NB4 (cell line): Measurements from ENCODE around the gene MGMT.

ENCODE experiments used
- MYC ChIP-seq: IDR thresholded peaks from 2 replicates; pipeline ENCODE4 v1.6.1; 2011; ENCODE audit warnings: low read depth, low read length
- POLR2A ChIP-seq: IDR thresholded peaks from 2 replicates; pipeline ENCODE4 v1.6.1; 2011; ENCODE audit warnings: mild to moderate bottlenecking; ENCODE audit not compliant: insufficient read length; ENCODE audit errors: extremely low read depth
- TF ChIP-seq, protein P1 (sequence below): IDR thresholded peaks from one replicate; pipeline ENCODE4 v1.5.1; 2012; ENCODE audit warnings: low read depth, low read length

DNA sequence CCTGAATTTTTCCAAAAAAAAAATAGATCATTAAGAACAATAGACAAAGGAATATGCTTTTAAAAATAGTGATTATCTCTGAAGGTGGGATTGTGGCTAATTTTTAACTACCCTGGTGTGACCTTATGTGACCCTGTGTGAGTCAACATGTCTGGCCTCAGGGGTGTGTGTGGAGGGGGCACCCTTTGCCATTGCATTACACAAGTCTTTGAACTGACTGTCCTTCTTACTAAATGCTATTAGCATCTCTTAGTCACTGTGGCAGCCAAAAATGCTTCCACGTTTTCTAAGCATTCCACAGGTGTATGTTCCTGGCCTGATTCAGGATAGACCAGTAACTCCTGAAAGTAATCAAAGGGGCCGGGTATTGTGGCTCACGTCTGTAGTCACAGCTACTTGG is 175.4 kb downstream of the MGMT start:
- TF ChIP-seq POLR2A (no peak), MYC (no peak)
- TF ChIP-seq, protein P1, sequence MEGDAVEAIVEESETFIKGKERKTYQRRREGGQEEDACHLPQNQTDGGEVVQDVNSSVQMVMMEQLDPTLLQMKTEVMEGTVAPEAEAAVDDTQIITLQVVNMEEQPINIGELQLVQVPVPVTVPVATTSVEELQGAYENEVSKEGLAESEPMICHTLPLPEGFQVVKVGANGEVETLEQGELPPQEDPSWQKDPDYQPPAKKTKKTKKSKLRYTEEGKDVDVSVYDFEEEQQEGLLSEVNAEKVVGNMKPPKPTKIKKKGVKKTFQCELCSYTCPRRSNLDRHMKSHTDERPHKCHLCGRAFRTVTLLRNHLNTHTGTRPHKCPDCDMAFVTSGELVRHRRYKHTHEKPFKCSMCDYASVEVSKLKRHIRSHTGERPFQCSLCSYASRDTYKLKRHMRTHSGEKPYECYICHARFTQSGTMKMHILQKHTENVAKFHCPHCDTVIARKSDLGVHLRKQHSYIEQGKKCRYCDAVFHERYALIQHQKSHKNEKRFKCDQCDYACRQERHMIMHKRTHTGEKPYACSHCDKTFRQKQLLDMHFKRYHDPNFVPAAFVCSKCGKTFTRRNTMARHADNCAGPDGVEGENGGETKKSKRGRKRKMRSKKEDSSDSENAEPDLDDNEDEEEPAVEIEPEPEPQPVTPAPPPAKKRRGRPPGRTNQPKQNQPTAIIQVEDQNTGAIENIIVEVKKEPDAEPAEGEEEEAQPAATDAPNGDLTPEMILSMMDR = no peak
